ENCODE measurements around the gene NR5A1. TPM values are rescaled to one million over a fixed set of nuclear protein-coding genes. Genes with fewer than 3 reads are reported as not detected.

The NR5A1 gene
- total RNA-seq, 4 donors from 2014 or later = not detected

GRCh38 chr9:124537926-124538325 is 30.7 kb upstream of the NR5A1 start:
- no peak overlapping the region for H3K4me3 ChIP-seq
- intact Hi-C loops (cut with DNase I) = loop anchor here (5.0 kb wide), 1 partner anchor 121 kb away; the partner anchor contains the start of gene PSMB7
- DNase-seq = no peak
- TF ChIP-seq, protein P1, sequence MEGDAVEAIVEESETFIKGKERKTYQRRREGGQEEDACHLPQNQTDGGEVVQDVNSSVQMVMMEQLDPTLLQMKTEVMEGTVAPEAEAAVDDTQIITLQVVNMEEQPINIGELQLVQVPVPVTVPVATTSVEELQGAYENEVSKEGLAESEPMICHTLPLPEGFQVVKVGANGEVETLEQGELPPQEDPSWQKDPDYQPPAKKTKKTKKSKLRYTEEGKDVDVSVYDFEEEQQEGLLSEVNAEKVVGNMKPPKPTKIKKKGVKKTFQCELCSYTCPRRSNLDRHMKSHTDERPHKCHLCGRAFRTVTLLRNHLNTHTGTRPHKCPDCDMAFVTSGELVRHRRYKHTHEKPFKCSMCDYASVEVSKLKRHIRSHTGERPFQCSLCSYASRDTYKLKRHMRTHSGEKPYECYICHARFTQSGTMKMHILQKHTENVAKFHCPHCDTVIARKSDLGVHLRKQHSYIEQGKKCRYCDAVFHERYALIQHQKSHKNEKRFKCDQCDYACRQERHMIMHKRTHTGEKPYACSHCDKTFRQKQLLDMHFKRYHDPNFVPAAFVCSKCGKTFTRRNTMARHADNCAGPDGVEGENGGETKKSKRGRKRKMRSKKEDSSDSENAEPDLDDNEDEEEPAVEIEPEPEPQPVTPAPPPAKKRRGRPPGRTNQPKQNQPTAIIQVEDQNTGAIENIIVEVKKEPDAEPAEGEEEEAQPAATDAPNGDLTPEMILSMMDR (IDR thresholded peaks at IDR 0.05) = no peak
- no peak for TF ChIP-seq POLR2A (IDR thresholded peaks at IDR 0.05)
- no peaks in the 10 kb centered on the region for H3K4me1 ChIP-seq
- no peak overlapping the region for H3K27ac ChIP-seq
- 89 to 91% methylated on average over 7 to 8 of the region's 8 CpGs for WGBS, 2 donors
- H3K27me3 ChIP-seq = no peaks in the 10 kb centered on the region
- no peaks in the 10 kb centered on the region for H3K9me3 ChIP-seq
- H3K36me3 ChIP-seq = peaks cover 0 to 46% (median 0%) of the 10 kb centered on the region in 3 donors

- no peaks in the 10 kb centered on the region for H3K27me3 ChIP-seq
- no peak for TF ChIP-seq POLR2A (IDR thresholded peaks at IDR 0.05)
- TF ChIP-seq, protein P1 (IDR thresholded peaks at IDR 0.05) = no peak
- H3K4me1 ChIP-seq = no peaks in the 10 kb centered on the region
- 88 to 92% methylated on average over 9 to 10 of the region's 10 CpGs for WGBS, 2 donors
- no peaks in the 10 kb centered on the region for H3K9me3 ChIP-seq
- DNase-seq = no peak
- no peak overlapping the region for H3K27ac ChIP-seq
- intact Hi-C loops (cut with DNase I) = loop anchor here (5.0 kb wide), 1 partner anchor 119 kb away; the partner anchor contains the start of gene PSMB7
- H3K4me3 ChIP-seq = no peak overlapping the region
- H3K36me3 ChIP-seq = peaks cover 0 to 46% (median 0%) of the 10 kb centered on the region in 3 donors
Observed at GRCh38 chr9:124535846-124536245, 28.6 kb upstream of the NR5A1 start.

GRCh38 chr9:124532897-124533296 is 25.7 kb upstream of the NR5A1 start:
- no peaks in the 10 kb centered on the region for H3K4me1 ChIP-seq
- no peak for DNase-seq
- H3K27ac ChIP-seq = no peak overlapping the region
- no peaks in the 10 kb centered on the region for H3K9me3 ChIP-seq
- 75 to 78% methylated on average over 2 of the region's 2 CpGs for WGBS, 2 donors
- intact Hi-C loops (cut with DNase I) = no loop called here
- no peak for TF ChIP-seq POLR2A (IDR thresholded peaks at IDR 0.05)
- TF ChIP-seq, protein P1 (IDR thresholded peaks at IDR 0.05) = no peak
- H3K36me3 ChIP-seq = peaks cover 0 to 24% (median 0%) of the 10 kb centered on the region in 3 donors
- no peaks in the 10 kb centered on the region for H3K27me3 ChIP-seq
- H3K4me3 ChIP-seq = no peak overlapping the region

DNA sequence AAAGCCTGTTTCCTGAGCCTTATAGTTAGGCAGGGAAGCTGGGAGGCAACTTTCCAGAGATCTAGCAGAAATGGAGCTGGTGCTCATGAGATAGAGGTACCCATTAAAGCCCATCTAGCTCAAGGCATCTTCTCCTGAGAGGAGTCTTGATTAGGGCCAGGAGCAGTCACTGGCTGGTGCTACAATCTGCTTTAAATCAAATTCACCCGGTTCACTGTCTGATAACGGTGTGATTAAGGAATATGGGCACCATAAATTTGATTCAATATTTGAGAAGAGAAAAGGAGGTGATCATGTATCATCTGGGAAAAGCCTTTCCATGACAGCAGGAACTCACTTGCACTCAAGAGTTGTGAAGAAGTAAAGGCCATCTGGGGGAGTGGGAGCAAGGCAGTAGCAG is 23.9 kb upstream of the NR5A1 start:
- intact Hi-C loops (cut with DNase I) = no loop called here
- H3K36me3 ChIP-seq = peaks cover 0 to 21% (median 0%) of the 10 kb centered on the region in 3 donors
- DNase-seq = no peak
- H3K9me3 ChIP-seq = no peaks in the 10 kb centered on the region
- no peaks in the 10 kb centered on the region for H3K27me3 ChIP-seq
- 88 to 100% methylated on average over 2 of the region's 2 CpGs for WGBS, 2 donors
- TF ChIP-seq POLR2A (IDR thresholded peaks at IDR 0.05) = no peak
- TF ChIP-seq, protein P1 (IDR thresholded peaks at IDR 0.05) = no peak
- no peak overlapping the region for H3K27ac ChIP-seq
- H3K4me3 ChIP-seq = no peak overlapping the region
- H3K4me1 ChIP-seq = no peaks in the 10 kb centered on the region

DNA sequence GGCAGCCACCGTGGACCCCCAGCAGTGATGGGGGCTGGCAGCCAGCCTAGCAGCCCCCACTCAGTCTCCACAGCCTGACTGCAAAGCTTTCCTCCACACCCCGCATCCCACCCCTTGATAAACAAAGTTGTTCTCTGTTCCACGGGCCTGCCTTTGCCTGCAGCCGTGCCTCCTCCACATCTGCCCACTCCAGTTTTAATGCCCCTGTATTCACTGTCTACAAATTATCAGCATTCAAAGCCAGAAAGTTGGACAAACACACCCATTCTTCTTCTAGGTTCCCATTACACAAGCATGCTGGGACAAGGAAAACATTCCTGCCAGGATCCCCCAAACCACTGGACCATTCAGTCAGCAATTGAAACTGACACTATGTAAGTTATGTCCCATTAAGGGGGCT is 23.0 kb upstream of the NR5A1 start:
- Histone ChIP-seq H3K4me1 (no peaks in the 10 kb centered on the region), H3K4me3 (no peak overlapping the region), H3K36me3 (peaks cover 0 to 23% (median 0%) of the 10 kb centered on the region in 3 donors), H3K9me3 (no peaks in the 10 kb centered on the region), H3K27me3 (no peaks in the 10 kb centered on the region), H3K27ac (no peak overlapping the region)
- intact Hi-C loops (cut with DNase I) = no loop called here
- no peak for DNase-seq
- 70 to 81% methylated on average over 2 to 4 of the region's 4 CpGs for WGBS, 2 donors
- no peak for TF ChIP-seq POLR2A (IDR thresholded peaks at IDR 0.05)
- TF ChIP-seq, protein P1 (IDR thresholded peaks at IDR 0.05) = no peak
